HepG2 (cell line): ENCODE results near the gene MCM3. TPM values are rescaled to one million over a fixed set of nuclear protein-coding genes. Genes with fewer than 3 reads are reported as not detected.
A peak's percentile ranks its signal among the peaks of the same experiment; 100 is the strongest.

Experiments
- CBX5 ChIP-seq: sonication (generic); formaldehyde crosslinking; IDR thresholded peaks from 2 replicates; pipeline ENCODE4 v1.4.0; 2020; ENCODE audit warnings: missing genetic modification reagents, borderline replicate concordance
- HNRNPK ChIP-seq: fragments of 200-400 bp; formaldehyde crosslinking; IDR thresholded peaks from 2 replicates; pipeline ENCODE4 v1.6.1; 2018; ENCODE audit warnings: low read length, low read depth, moderate library complexity, mild to moderate bottlenecking; ENCODE audit not compliant: poor library complexity, severe bottlenecking
- KLF9 ChIP-seq: IDR thresholded peaks from 2 replicates; pipeline ENCODE4 v1.6.1; 2016; ENCODE audit warnings: low read depth
- POLR2AphosphoS5 ChIP-seq: IDR thresholded peaks from 2 replicates; pipeline ENCODE4 v1.6.1; 2012; ENCODE audit warnings: low read depth, low read length
- SMAD1 ChIP-seq: sonication (generic); formaldehyde crosslinking; IDR thresholded peaks from 2 replicates; pipeline ENCODE4 v1.4.0; 2020; ENCODE audit warnings: missing genetic modification reagents, low read depth, mild to moderate bottlenecking, borderline replicate concordance
- ZC3H4 ChIP-seq: sonication (generic); formaldehyde crosslinking; IDR thresholded peaks from 2 replicates; pipeline ENCODE4 v1.4.0; 2020; ENCODE audit warnings: missing genetic modification reagents, borderline replicate concordance
- ZMYM3 ChIP-seq: sonication (generic); formaldehyde crosslinking; IDR thresholded peaks from 2 replicates; pipeline ENCODE4 v1.5.1; 2020; ENCODE audit warnings: mild to moderate bottlenecking, missing genetic modification reagents
- ZNF205 ChIP-seq: IDR thresholded peaks from 2 replicates; pipeline ENCODE4 v1.6.1; 2018; ENCODE audit warnings: missing biosample characterization, missing genetic modification reagents
- ZNF331 ChIP-seq: sonication (generic); formaldehyde crosslinking; IDR thresholded peaks from 2 replicates; pipeline ENCODE4 v1.4.0; 2020; ENCODE audit warnings: missing genetic modification reagents
- ZNF343 ChIP-seq: sonication (generic); formaldehyde crosslinking; IDR thresholded peaks from 2 replicates; pipeline ENCODE4 v1.4.0; 2020; ENCODE audit warnings: mild to moderate bottlenecking, missing genetic modification reagents
- ZNF557 ChIP-seq: sonication (generic); formaldehyde crosslinking; IDR thresholded peaks from 2 replicates; pipeline ENCODE4 v1.4.0; 2020; ENCODE audit warnings: missing genetic modification reagents
- ZNF644 ChIP-seq: IDR thresholded peaks from 2 replicates; pipeline ENCODE4 v1.6.1; 2016; ENCODE audit warnings: low read depth
- ZNF740 ChIP-seq: sonication (generic); formaldehyde crosslinking; IDR thresholded peaks from 2 replicates; pipeline ENCODE4 v1.4.0; 2020; ENCODE audit warnings: missing genetic modification reagents
- ZNF883 ChIP-seq: sonication (generic); formaldehyde crosslinking; IDR thresholded peaks from 2 replicates; pipeline ENCODE4 v1.5.1; 2020; ENCODE audit warnings: mild to moderate bottlenecking, missing genetic modification reagents; ENCODE audit errors: not compliant biosample characterization
- polyA plus RNA-seq, 8 experiments: library from polyadenylated mRNA; depleted of rRNA in 3 of 8; stranded (reverse) in 7 of 8; unstranded in 1 of 8; fragments of >200 nt; fragmentation: Illumina TruSeq in 4 of 8; extraction: Trizol in 4 of 8; gene quantifications; 2 replicates each; pipeline versions ENCODE4 v1.2.1 to v1.2.3, GENCODE V29; 2011 to 2016; ENCODE audit warnings: low read depth in 4 of 8, missing spikeins in 1 of 8, mixed read lengths in 1 of 8; ENCODE audit not compliant: insufficient read depth in 1 of 8
- total RNA-seq, 5 experiments: library from RNA; depleted of rRNA; stranded (reverse); fragments of >200 nt; fragmentation: Illumina TruSeq; extraction: Trizol; gene quantifications; 2 replicates each; pipeline ENCODE4 v1.2.3, GENCODE V29; 2016; ENCODE audit warnings: low read depth in 1 of 5

MCM3 gene
- total and polyA plus RNA-seq, 2 of the 13 experiments (the other 11 are each of a cell fraction or from before 2014, with no cell fraction given), result 164 to 288 TPM

GRCh38 chr6:52326540-52327364 lies 42.2 kb upstream of the MCM3 start (continued):
- TF ChIP-seq CBX5 (CRISPR knock-in tag), result no peak
- no peak for TF ChIP-seq SMAD1 (CRISPR knock-in tag)
- no peak; the same call in 1 of the 2 replicates for TF ChIP-seq ZNF740 (CRISPR knock-in tag)
- 0 out of 2 replicates have a peak, but pooled peaks have one; percentile 20 for TF ChIP-seq KLF9 (CRISPR knock-in tag)
- no peak; the same call in 1 of the 2 replicates for TF ChIP-seq ZNF205 (CRISPR knock-in tag)
- TF ChIP-seq ZMYM3 (CRISPR knock-in tag), result no peak
- peak; percentile 66; the same call in 1 of the 2 replicates for TF ChIP-seq ZC3H4 (CRISPR knock-in tag)
- TF ChIP-seq ZNF343, result 0 out of 2 replicates have a peak, but pooled peaks have one; percentile 4
- TF ChIP-seq ZNF883 (CRISPR knock-in tag), result no peak
- TF ChIP-seq HNRNPK, result peak; percentile 49
- 0 out of 2 replicates have a peak, but pooled peaks have one; percentile 11 for TF ChIP-seq ZNF331 (CRISPR knock-in tag)
- peak; percentile 59 for TF ChIP-seq POLR2AphosphoS5
- TF ChIP-seq ZNF557 (CRISPR knock-in tag), result 0 out of 2 replicates have a peak, but pooled peaks have one; percentile 7
- TF ChIP-seq ZNF644 (CRISPR knock-in tag), result peak; percentile 12
- TF ChIP-seq, all 625 proteins: peak for 28
